Measurements from ENCODE around the gene RAB11FIP4. TPM values are rescaled to one million over a fixed set of nuclear protein-coding genes. Genes with fewer than 3 reads are reported as not detected.

RAB11FIP4 gene
- total and polyA plus RNA-seq, 2 donors from 2014 or later, result 10.0 to 32.5 TPM

- H3K36me3 ChIP-seq (ENCODE audit: control insufficient read depth in 2 of 3, insufficient read depth in 3 of 3, low read length in 3 of 3), result no peaks in the 10 kb centered on the region
- peak; percentile 94 to 98 (median 97) for DNase-seq
- H3K9me3 ChIP-seq (ENCODE audit: control insufficient read depth in 2 of 3, insufficient read depth in 1 of 3, low read length in 3 of 3), result no peaks in the 10 kb centered on the region
- H3K4me1 ChIP-seq (ENCODE audit: control insufficient read depth in 2 of 3, insufficient read depth in 2 of 3, low read depth in 1 of 3, low read length in 3 of 3), result peaks cover 0 to 2% (median 0%) of the 10 kb centered on the region in 3 donors
- TF ChIP-seq CTCF (IDR thresholded peaks at IDR 0.05; ENCODE audit: borderline replicate concordance, extremely low read depth, insufficient read depth), result peak; percentile 4
- FAIRE-seq, result no peak
- H3K27me3 ChIP-seq (ENCODE audit: control insufficient read depth, insufficient read depth, low read length), result no peaks in the 10 kb centered on the region
- peak overlapping the region; percentile 62 to 79 (median 75) for H3K4me3 ChIP-seq (ENCODE audit: low read length in 3 of 3)
- H3K9ac ChIP-seq (ENCODE audit: low read length in 3 of 3), result peak overlapping the region; percentile 30 to 89 (median 49)
- intact Hi-C loops (cut with DNase I), result no loop called here
- H3K27ac ChIP-seq (ENCODE audit: low read depth in 2 of 2, low read length in 2 of 2), result peak overlapping the region; percentile 79 to 91
Measured at GRCh38 chr17:31549525-31550388, 158.3 kb downstream of the RAB11FIP4 start.

GRCh38 chr17:31550389-31551056, 159.0 kb downstream of the RAB11FIP4 start:
- DNase-seq (peak in 1 of 5 donors; percentile 53), FAIRE-seq (no peak)
- Histone ChIP-seq H3K9ac (ENCODE audit: low read length in 3 of 3) (peak overlapping the region in 2 of 3 donors; percentile 3 to 67), H3K27me3 (ENCODE audit: control insufficient read depth, insufficient read depth, low read length) (no peaks in the 10 kb centered on the region), H3K9me3 (ENCODE audit: control insufficient read depth in 2 of 3, insufficient read depth in 1 of 3, low read length in 3 of 3) (no peaks in the 10 kb centered on the region), H3K4me3 (ENCODE audit: low read length in 3 of 3) (peak overlapping the region; percentile 47 to 79 (median 60)), H3K27ac (ENCODE audit: low read depth in 2 of 2, low read length in 2 of 2) (peak overlapping the region in 1 of 2 donors; percentile 79), H3K4me1 (ENCODE audit: control insufficient read depth in 2 of 3, insufficient read depth in 2 of 3, low read depth in 1 of 3, low read length in 3 of 3) (peaks cover 0 to 2% (median 0%) of the 10 kb centered on the region in 3 donors), H3K36me3 (ENCODE audit: control insufficient read depth in 2 of 3, insufficient read depth in 3 of 3, low read length in 3 of 3) (no peaks in the 10 kb centered on the region)
- TF ChIP-seq CTCF (IDR thresholded peaks at IDR 0.05; ENCODE audit: borderline replicate concordance, extremely low read depth, insufficient read depth), result no peak
- intact Hi-C loops (cut with DNase I), result no loop called here

- no peaks in the 10 kb centered on the region for H3K27me3 ChIP-seq (ENCODE audit: control insufficient read depth, insufficient read depth, low read length)
- no peak overlapping the region for H3K27ac ChIP-seq (ENCODE audit: low read depth in 2 of 2, low read length in 2 of 2)
- H3K36me3 ChIP-seq (ENCODE audit: control insufficient read depth in 2 of 3, insufficient read depth in 3 of 3, low read length in 3 of 3), result no peaks in the 10 kb centered on the region
- TF ChIP-seq CTCF (IDR thresholded peaks at IDR 0.05; ENCODE audit: borderline replicate concordance, extremely low read depth, insufficient read depth), result no peak
- no peak overlapping the region for H3K9ac ChIP-seq (ENCODE audit: low read length in 3 of 3)
- H3K4me3 ChIP-seq (ENCODE audit: low read length in 3 of 3), result no peak overlapping the region
- H3K9me3 ChIP-seq (ENCODE audit: control insufficient read depth in 2 of 3, insufficient read depth in 1 of 3, low read length in 3 of 3), result no peaks in the 10 kb centered on the region
- FAIRE-seq (no peak), DNase-seq (no peak)
- intact Hi-C loops (cut with DNase I), result no loop called here
- H3K4me1 ChIP-seq (ENCODE audit: control insufficient read depth in 2 of 3, insufficient read depth in 2 of 3, low read depth in 1 of 3, low read length in 3 of 3), result peaks cover 0 to 2% (median 0%) of the 10 kb centered on the region in 3 donors
Measured at GRCh38 chr17:31552568-31552967, 161.1 kb downstream of the RAB11FIP4 start.

Measured in kidney (tissue), 14 donors.